Activated CD4-positive, alpha-beta T cell treated with anti-CD3 and anti-CD28 coated beads, Interleukin-2, amount 10 ng/mL, durations not matched to agents 24 days and 14 days (primary cell): ENCODE results near the gene MYH14. TPM values are rescaled to one million over a fixed set of nuclear protein-coding genes. Genes with fewer than 3 reads are reported as not detected.
"Not testable (repeated sequence)": the region's sequence is repeated elsewhere in the genome, so short reads cannot be mapped to it uniquely, and the experiment has no call there.

Source experiments
- DNase-seq: peaks from one replicate; pipeline ENCODE4 v3.0.0; 2022
- H3K27ac Mint-ChIP-seq: one replicate; pipeline ENCODE4 v1.8.0; 2022; ENCODE audit warnings: mild to moderate bottlenecking, mixed read lengths
- H3K27me3 Mint-ChIP-seq: one replicate; pipeline ENCODE4 v1.8.0; 2022; ENCODE audit warnings: mixed read lengths
- H3K36me3 Mint-ChIP-seq: one replicate; pipeline ENCODE4 v1.8.0; 2022; ENCODE audit warnings: low read depth, mild to moderate bottlenecking, mixed read lengths
- H3K4me1 Mint-ChIP-seq: one replicate; pipeline ENCODE4 v1.8.0; 2021; ENCODE audit warnings: mixed read lengths
- H3K4me3 Mint-ChIP-seq: one replicate; pipeline ENCODE4 v1.8.0; 2022; ENCODE audit warnings: mild to moderate bottlenecking, moderate library complexity, mixed read lengths
- H3K9me3 Mint-ChIP-seq: one replicate; pipeline ENCODE4 v1.8.0; 2021; ENCODE audit warnings: mixed read lengths
- intact Hi-C: fragments of 100-400 bp; cut with micrococcal nuclease; formaldehyde crosslinking; loops from one replicate; pipeline ENCODE4 v1.15.1; 2023
- total RNA-seq: library from RNA; stranded (reverse); gene quantifications from 2 replicates; pipeline ENCODE4 v1.2.3, GENCODE V29; 2022

MYH14 gene
- total RNA-seq, 1 donor from 2014 or later: not detected

GRCh38 chr19:50224986-50225747 is 21.7 kb downstream of the MYH14 start:
- Mint-ChIP-seq H3K36me3 (no peaks in the 10 kb centered on the region), H3K4me1 (no peaks in the 10 kb centered on the region), H3K27ac (no peak overlapping the region), H3K9me3 (no peaks in the 10 kb centered on the region), H3K4me3 (no peak overlapping the region), H3K27me3 (no peaks in the 10 kb centered on the region)
- no peak for DNase-seq
- intact Hi-C loops: no loop called here

GRCh38 chr19:50226536-50226935 is 23.1 kb downstream of the MYH14 start:
- no peaks in the 10 kb centered on the region for H3K36me3 Mint-ChIP-seq
- H3K4me3 Mint-ChIP-seq: no peak overlapping the region
- DNase-seq: no peak
- H3K27ac Mint-ChIP-seq: no peak overlapping the region
- intact Hi-C loops: no loop called here
- H3K27me3 Mint-ChIP-seq: no peaks in the 10 kb centered on the region
- no peaks in the 10 kb centered on the region for H3K4me1 Mint-ChIP-seq
- no peaks in the 10 kb centered on the region for H3K9me3 Mint-ChIP-seq

GRCh38 chr19:50228153-50228552 is 24.7 kb downstream of the MYH14 start:
- H3K9me3 Mint-ChIP-seq, intact Hi-C loops, DNase-seq, H3K4me3 Mint-ChIP-seq, H3K4me1 Mint-ChIP-seq, H3K27me3 Mint-ChIP-seq, H3K27ac Mint-ChIP-seq, H3K36me3 Mint-ChIP-seq: not testable (repeated sequence)

GRCh38 chr19:50230379-50231351 is 27.2 kb downstream of the MYH14 start:
- Mint-ChIP-seq H3K27me3 (no peaks in the 10 kb centered on the region), H3K9me3 (no peaks in the 10 kb centered on the region), H3K27ac (no peak overlapping the region), H3K36me3 (no peaks in the 10 kb centered on the region), H3K4me1 (no peaks in the 10 kb centered on the region), H3K4me3 (no peak overlapping the region)
- no peak for DNase-seq
- intact Hi-C loops: no loop called here

GRCh38 chr19:50231417-50231816 is 28.0 kb downstream of the MYH14 start:
- H3K4me3 Mint-ChIP-seq, H3K27me3 Mint-ChIP-seq, H3K36me3 Mint-ChIP-seq, DNase-seq, intact Hi-C loops, H3K4me1 Mint-ChIP-seq, H3K27ac Mint-ChIP-seq, H3K9me3 Mint-ChIP-seq: not testable (repeated sequence)

- no peaks in the 10 kb centered on the region for H3K9me3 Mint-ChIP-seq
- no peaks in the 10 kb centered on the region for H3K27me3 Mint-ChIP-seq
- intact Hi-C loops: no loop called here
- no peaks in the 10 kb centered on the region for H3K4me1 Mint-ChIP-seq
- no peak for DNase-seq
- no peak overlapping the region for H3K27ac Mint-ChIP-seq
- H3K36me3 Mint-ChIP-seq: no peaks in the 10 kb centered on the region
- no peak overlapping the region for H3K4me3 Mint-ChIP-seq
These were observed 28.4 kb downstream of the MYH14 start for GRCh38 chr19:50231821-50232220.

GRCh38 chr19:50232600-50232999 is 29.2 kb downstream of the MYH14 start:
- Mint-ChIP-seq H3K4me1 (no peaks in the 10 kb centered on the region), H3K9me3 (no peaks in the 10 kb centered on the region), H3K27ac (no peak overlapping the region), H3K27me3 (no peaks in the 10 kb centered on the region), H3K4me3 (no peak overlapping the region), H3K36me3 (no peaks in the 10 kb centered on the region)
- intact Hi-C loops: no loop called here
- DNase-seq: no peak

GRCh38 chr19:50233308-50233910 is 30.0 kb downstream of the MYH14 start:
- Mint-ChIP-seq H3K4me3 (no peak overlapping the region), H3K4me1 (no peaks in the 10 kb centered on the region), H3K27me3 (no peaks in the 10 kb centered on the region), H3K9me3 (no peaks in the 10 kb centered on the region), H3K27ac (no peak overlapping the region), H3K36me3 (no peaks in the 10 kb centered on the region)
- no peak for DNase-seq
- intact Hi-C loops: no loop called here

- intact Hi-C loops, H3K4me1 Mint-ChIP-seq, H3K27ac Mint-ChIP-seq, H3K27me3 Mint-ChIP-seq, H3K36me3 Mint-ChIP-seq, H3K4me3 Mint-ChIP-seq, H3K9me3 Mint-ChIP-seq: not testable (repeated sequence)
- DNase-seq: peak; percentile 57
These were observed 34.1 kb downstream of the MYH14 start for GRCh38 chr19:50237493-50237892.

GRCh38 chr19:50238043-50238442 is 34.6 kb downstream of the MYH14 start:
- H3K36me3 Mint-ChIP-seq: no peaks in the 10 kb centered on the region
- no peak for DNase-seq
- H3K4me1 Mint-ChIP-seq: no peaks in the 10 kb centered on the region
- no peaks in the 10 kb centered on the region for H3K27me3 Mint-ChIP-seq
- H3K9me3 Mint-ChIP-seq: no peaks in the 10 kb centered on the region
- no peak overlapping the region for H3K4me3 Mint-ChIP-seq
- intact Hi-C loops: no loop called here
- no peak overlapping the region for H3K27ac Mint-ChIP-seq

GRCh38 chr19:50239921-50240590 is 36.6 kb downstream of the MYH14 start:
- Mint-ChIP-seq H3K27ac (no peak overlapping the region), H3K4me1 (no peaks in the 10 kb centered on the region), H3K36me3 (no peaks in the 10 kb centered on the region), H3K4me3 (no peak overlapping the region), H3K27me3 (no peaks in the 10 kb centered on the region), H3K9me3 (no peaks in the 10 kb centered on the region)
- intact Hi-C loops: no loop called here
- DNase-seq: no peak

GRCh38 chr19:50242581-50242980 is 39.2 kb downstream of the MYH14 start:
- Mint-ChIP-seq H3K27me3 (no peaks in the 10 kb centered on the region), H3K36me3 (no peaks in the 10 kb centered on the region), H3K4me1 (no peaks in the 10 kb centered on the region), H3K9me3 (no peaks in the 10 kb centered on the region), H3K27ac (no peak overlapping the region), H3K4me3 (no peak overlapping the region)
- intact Hi-C loops: no loop called here
- DNase-seq: no peak

- Mint-ChIP-seq H3K9me3 (no peaks in the 10 kb centered on the region), H3K4me3 (no peak overlapping the region), H3K27me3 (no peaks in the 10 kb centered on the region), H3K27ac (no peak overlapping the region), H3K4me1 (no peaks in the 10 kb centered on the region), H3K36me3 (no peaks in the 10 kb centered on the region)
- DNase-seq: no peak
- intact Hi-C loops: no loop called here
These were observed 41.3 kb downstream of the MYH14 start for GRCh38 chr19:50244695-50245094.
